ENCODE data around the gene ARID3C.

DNA sequence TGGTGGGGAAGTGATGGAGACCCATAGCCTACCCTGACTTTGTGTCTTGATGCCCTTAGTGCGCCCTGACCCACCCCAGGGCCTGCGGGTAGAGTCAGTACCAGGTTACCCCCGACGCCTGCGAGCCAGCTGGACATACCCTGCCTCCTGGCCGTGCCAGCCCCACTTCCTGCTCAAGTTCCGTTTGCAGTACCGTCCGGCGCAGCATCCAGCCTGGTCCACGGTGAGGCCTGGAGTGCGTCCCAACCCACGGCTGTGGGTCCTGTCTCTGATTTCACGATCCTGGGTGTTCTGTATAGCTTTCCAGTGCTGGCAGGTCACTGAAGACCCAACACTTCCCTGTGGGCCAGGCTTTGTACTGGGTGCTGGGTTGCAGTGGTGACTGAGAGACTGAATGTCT lies 29.6 kb upstream of the ARID3C start:
- TF ChIP-seq GATA2 (IDR thresholded peaks at IDR 0.05; ENCODE audit: low read depth, low read length) (no peak), GATA3 (IDR thresholded peaks at IDR 0.05; ENCODE audit: low read depth, low read length) (no peak)

Data from SH-SY5Y (cell line).